Renal cortex interstitium (tissue), 15 donors: ENCODE results near the gene RABAC1. TPM values are rescaled to one million over a fixed set of nuclear protein-coding genes. Genes with fewer than 3 reads are reported as not detected.

ENCODE experiments used
- DNase-seq, 11 donors: peaks; one replicate each; pipeline ENCODE4 v3.0.0-alpha.2; 2013; ENCODE audit warnings: low read depth in 9 of 11, low spot score in 4 of 11; ENCODE audit errors: extremely low read depth in 1 of 11
- long read RNA-seq, 16 experiments: transcript quantifications; one replicate each; lab custom pipeline, GENCODE V29; 2026
- polyA plus RNA-seq, 3 donors: library from polyadenylated mRNA; unstranded; fragments of 120-200 nt; gene quantifications; one replicate each; pipeline ENCODE4 v1.2.1, GENCODE V29; 2013; ENCODE audit not compliant: insufficient read length in 3 of 3

Gene RABAC1, protein sequence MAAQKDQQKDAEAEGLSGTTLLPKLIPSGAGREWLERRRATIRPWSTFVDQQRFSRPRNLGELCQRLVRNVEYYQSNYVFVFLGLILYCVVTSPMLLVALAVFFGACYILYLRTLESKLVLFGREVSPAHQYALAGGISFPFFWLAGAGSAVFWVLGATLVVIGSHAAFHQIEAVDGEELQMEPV
- polyA plus RNA-seq = 10 to 100 TPM; 47.5 to 85.4 (median 81.1) TPM
- long read RNA-seq, donor 1, transcript RABAC1-201 (5 exons, 821 nt) = major isoform, 61 of 71 reads
- long read RNA-seq, donor 1, transcript RABAC1-204 (1 exons, 662 nt) = minor isoform, 6 of 71 reads
- long read RNA-seq, donor 1, partial matches to known transcripts = 0 of 71 reads
- long read RNA-seq, donor 1, other reads (novel, unspliced or antisense) = 0 of 71 reads
- long read RNA-seq, donor 2, transcript RABAC1-201 (5 exons, 821 nt) = major isoform, 56 of 66 reads
- long read RNA-seq, donor 2, partial matches to known transcripts = 0 of 66 reads
- long read RNA-seq, donor 2, other reads (novel, unspliced or antisense) = 6 of 66 reads
- long read RNA-seq, donor 3, transcript RABAC1-201 (5 exons, 821 nt) = major isoform, 70 of 96 reads
- long read RNA-seq, donor 3, transcript RABAC1-204 (1 exons, 662 nt) = minor isoform, 7 of 96 reads
- long read RNA-seq, donor 3, partial matches to known transcripts = 7 of 96 reads
- long read RNA-seq, donor 3, other reads (novel, unspliced or antisense) = 7 of 96 reads
- long read RNA-seq, donor 4, transcript RABAC1-201 (5 exons, 821 nt) = major isoform, 51 of 59 reads
- long read RNA-seq, donor 4, partial matches to known transcripts = 0 of 59 reads
- long read RNA-seq, donor 4, other reads (novel, unspliced or antisense) = 0 of 59 reads
- long read RNA-seq, donor 5, transcript RABAC1-204 (1 exons, 662 nt) = minor isoform, 10 of 132 reads
- long read RNA-seq, donor 5, transcript RABAC1-201 (5 exons, 821 nt) = major isoform, 97 of 132 reads
- long read RNA-seq, donor 5, partial matches to known transcripts = 5 of 132 reads
- long read RNA-seq, donor 5, other reads (novel, unspliced or antisense) = 11 of 132 reads
- long read RNA-seq, donor 6, transcript RABAC1-201 (5 exons, 821 nt) = major isoform, 43 of 50 reads
- long read RNA-seq, donor 6, partial matches to known transcripts = 0 of 50 reads
- long read RNA-seq, donor 6, other reads (novel, unspliced or antisense) = 0 of 50 reads
- long read RNA-seq, donor 7, transcript RABAC1-201 (5 exons, 821 nt) = major isoform, 67 of 90 reads
- long read RNA-seq, donor 7, transcript RABAC1-204 (1 exons, 662 nt) = minor isoform, 9 of 90 reads
- long read RNA-seq, donor 7, partial matches to known transcripts = 6 of 90 reads
- long read RNA-seq, donor 7, other reads (novel, unspliced or antisense) = 6 of 90 reads
- long read RNA-seq, donor 8, transcript RABAC1-204 (1 exons, 662 nt) = minor isoform, 12 of 145 reads
- long read RNA-seq, donor 8, transcript RABAC1-201 (5 exons, 821 nt) = major isoform, 98 of 145 reads
- long read RNA-seq, donor 8, partial matches to known transcripts = 16 of 145 reads
- long read RNA-seq, donor 8, other reads (novel, unspliced or antisense) = 11 of 145 reads
- long read RNA-seq, donor 9, transcript RABAC1-201 (5 exons, 821 nt) = major isoform, 60 of 81 reads
- long read RNA-seq, donor 9, transcript RABAC1-204 (1 exons, 662 nt) = minor isoform, 8 of 81 reads
- long read RNA-seq, donor 9, partial matches to known transcripts = 5 of 81 reads
- long read RNA-seq, donor 9, other reads (novel, unspliced or antisense) = 7 of 81 reads
- long read RNA-seq, donor 10, transcript RABAC1-204 (1 exons, 662 nt) = minor isoform, 8 of 90 reads
- long read RNA-seq, donor 10, transcript RABAC1-201 (5 exons, 821 nt) = major isoform, 70 of 90 reads
- long read RNA-seq, donor 10, partial matches to known transcripts = 0 of 90 reads
- long read RNA-seq, donor 10, other reads (novel, unspliced or antisense) = 6 of 90 reads
- long read RNA-seq, donor 11, transcript RABAC1-201 (5 exons, 821 nt) = major isoform, 42 of 46 reads
- long read RNA-seq, donor 11, partial matches to known transcripts = 0 of 46 reads
- long read RNA-seq, donor 11, other reads (novel, unspliced or antisense) = 0 of 46 reads
- long read RNA-seq, donor 12, transcript RABAC1-201 (5 exons, 821 nt) = major isoform, 33 of 48 reads
- long read RNA-seq, donor 12, transcript RABAC1-204 (1 exons, 662 nt) = minor isoform, 6 of 48 reads
- long read RNA-seq, donor 12, partial matches to known transcripts = 0 of 48 reads
- long read RNA-seq, donor 12, other reads (novel, unspliced or antisense) = 5 of 48 reads
- long read RNA-seq, donor 13, transcript RABAC1-201 (5 exons, 821 nt) = major isoform, 135 of 185 reads
- long read RNA-seq, donor 13, transcript RABAC1-204 (1 exons, 662 nt) = minor isoform, 7 of 185 reads
- long read RNA-seq, donor 13, partial matches to known transcripts = 25 of 185 reads
- long read RNA-seq, donor 13, other reads (novel, unspliced or antisense) = 9 of 185 reads
- long read RNA-seq, donor 14, transcript RABAC1-201 (5 exons, 821 nt) = major isoform, 62 of 72 reads
- long read RNA-seq, donor 14, partial matches to known transcripts = 0 of 72 reads
- long read RNA-seq, donor 14, other reads (novel, unspliced or antisense) = 0 of 72 reads
- long read RNA-seq, donor 15, transcript RABAC1-201 (5 exons, 821 nt) = major isoform, 16 of 20 reads
- long read RNA-seq, donor 15, partial matches to known transcripts = 0 of 20 reads
- long read RNA-seq, donor 15, other reads (novel, unspliced or antisense) = 0 of 20 reads
- long read RNA-seq, donor 16, transcript RABAC1-201 (5 exons, 821 nt) = major isoform, 139 of 161 reads
- long read RNA-seq, donor 16, transcript RABAC1-204 (1 exons, 662 nt) = minor isoform, 7 of 161 reads
- long read RNA-seq, donor 16, partial matches to known transcripts = 0 of 161 reads
- long read RNA-seq, donor 16, other reads (novel, unspliced or antisense) = 13 of 161 reads

DNA sequence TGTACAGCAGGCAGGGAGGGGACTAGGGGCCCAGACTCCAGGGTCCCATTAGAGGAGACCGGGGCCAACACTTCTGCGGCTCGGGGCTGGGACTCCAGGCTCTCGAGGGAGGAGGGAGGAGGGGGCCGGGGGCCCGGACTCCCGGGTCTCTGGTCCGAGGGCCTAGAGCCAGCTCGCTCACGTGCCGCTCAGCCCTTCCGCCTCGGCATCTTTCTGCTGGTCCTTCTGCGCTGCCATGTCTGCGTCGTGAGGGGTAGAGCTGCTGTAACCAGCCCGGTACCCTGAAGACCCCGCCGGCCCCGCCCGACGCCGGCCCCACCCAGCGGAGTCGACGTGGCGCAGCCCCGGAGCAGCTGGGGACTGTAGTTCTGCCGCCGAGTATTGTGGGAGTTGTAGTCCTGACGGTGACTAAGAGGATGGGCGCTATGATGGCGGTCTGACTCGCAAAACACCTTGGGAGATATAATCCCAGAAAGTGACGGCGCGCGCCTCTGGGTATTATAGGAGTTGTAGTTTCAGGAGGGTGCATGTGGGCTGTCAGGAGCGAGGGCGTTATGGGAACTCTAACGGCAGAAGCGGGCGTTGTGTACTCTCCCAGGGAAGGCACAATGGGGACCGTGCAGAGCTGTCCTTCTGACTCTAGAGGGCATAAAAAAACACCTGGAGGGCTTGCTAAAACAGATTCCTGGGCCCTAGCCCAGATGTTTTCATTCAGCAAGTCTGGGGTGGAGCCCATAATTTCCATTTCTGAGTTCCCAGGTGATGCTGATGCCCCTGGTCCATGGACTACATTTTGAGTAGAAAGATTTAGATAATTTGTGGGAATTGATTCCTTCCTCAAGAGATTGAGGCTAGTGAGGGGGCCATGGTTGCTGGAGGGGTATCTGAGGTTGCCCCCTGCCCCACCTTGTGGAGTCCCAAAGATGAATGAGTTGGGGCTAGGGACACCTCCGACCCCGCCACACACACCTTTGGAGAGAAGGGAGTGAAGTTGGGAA is at the start of gene RABAC1:
Gene RABAC1 (minus strand): TSS at position 266 of the 998 bp plus-strand sequence. CDS start 29 bp downstream, at position 237.
- peak in 10 of 11 donors; percentile 69 to 92 (median 88) for DNase-seq

DNA sequence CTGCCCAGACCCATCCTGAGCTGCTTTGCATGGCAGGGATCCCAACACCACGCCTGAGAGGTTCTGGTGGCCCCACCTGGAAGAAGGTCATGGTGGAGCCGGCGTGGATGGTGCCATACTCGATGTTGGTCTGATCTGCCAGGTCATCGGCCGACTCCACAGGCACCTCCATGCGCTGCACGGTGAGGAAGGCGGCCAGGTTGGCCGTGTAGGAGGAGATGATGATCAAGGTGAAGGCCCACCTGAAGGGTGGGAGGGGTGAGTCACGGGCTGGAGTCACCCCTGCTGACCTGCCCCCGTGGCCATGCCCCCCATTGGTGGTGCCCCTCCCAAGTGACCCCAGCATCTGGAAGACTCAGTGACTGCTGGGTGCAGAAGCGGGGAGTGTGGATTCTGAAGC is 47.4 kb upstream of the RABAC1 start:
- DNase-seq = no peak

DNA sequence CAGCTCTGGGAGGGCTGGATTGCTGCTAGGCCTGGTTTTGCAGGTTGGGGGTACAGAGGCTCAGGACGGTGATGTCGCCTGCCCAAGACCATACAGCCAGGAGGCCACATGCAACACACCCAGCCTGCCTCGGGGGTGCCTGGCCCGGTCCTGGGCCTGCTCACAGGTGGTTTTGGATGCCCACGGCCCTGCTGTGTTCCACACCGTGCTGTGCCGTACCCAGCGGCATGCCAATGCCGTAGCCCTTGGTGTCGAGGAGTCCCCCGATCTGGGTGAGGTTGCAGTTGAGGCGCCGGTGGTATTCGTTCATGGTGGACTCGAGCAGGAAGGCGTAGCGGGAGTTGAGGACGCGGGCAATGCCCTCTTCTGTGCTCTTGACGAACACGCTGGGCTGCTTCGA is 46.4 kb upstream of the RABAC1 start:
- DNase-seq = no peak

DNA sequence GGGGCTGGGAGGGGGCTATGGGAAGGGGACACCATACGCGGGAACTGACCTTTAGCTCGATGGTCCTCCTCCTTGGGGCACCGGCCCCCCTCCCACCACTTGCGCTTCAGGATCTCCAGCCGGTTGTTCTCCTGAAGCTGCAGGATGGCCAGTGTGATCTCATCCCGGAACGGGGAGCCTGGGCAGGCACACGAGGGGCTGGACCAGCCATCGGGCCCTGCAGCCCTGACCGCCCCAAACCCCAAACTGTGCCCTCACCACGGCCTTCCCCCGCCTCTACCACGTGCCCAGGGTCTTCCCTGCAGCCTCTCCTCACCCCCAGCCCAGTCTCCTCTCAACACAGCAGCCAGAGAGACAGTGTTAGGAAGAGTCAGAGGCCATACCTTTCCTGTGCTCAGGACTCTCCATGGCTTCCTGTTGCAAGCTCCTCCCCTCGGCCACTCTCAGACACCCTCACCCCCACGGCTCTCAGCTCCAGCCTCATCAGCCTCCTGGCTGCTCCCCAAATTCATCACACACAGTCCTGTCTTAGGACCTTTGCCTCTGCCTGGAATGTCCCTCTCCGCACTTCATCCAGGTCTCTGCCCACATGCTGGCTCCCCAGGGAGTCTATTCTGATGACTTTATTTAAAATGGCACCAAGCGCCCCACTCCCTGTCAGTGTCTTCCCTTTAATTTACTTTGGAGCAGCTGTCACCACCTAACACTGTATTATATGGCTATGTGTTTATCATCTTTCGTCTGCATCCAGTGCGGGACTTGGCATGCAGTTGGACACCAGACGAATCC is 44.6 kb upstream of the RABAC1 start:
- no peak for DNase-seq

DNA sequence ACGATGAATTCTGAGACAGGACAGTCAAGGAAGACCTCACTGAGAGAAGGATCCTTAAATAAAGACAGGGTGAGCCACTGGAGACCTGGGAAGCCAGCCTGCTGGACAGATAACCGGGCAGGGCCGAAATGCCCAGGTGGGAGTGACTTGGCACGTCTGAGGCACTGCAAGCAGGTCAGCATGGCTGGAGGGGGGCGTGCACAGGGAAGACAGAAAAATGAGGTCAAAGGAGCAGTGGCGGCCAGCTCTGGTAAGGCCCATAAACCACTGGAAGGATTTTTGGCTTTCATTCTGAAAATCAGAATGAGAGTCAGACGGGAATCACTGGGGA is 40.7 kb upstream of the RABAC1 start:
- DNase-seq = no peak

DNA sequence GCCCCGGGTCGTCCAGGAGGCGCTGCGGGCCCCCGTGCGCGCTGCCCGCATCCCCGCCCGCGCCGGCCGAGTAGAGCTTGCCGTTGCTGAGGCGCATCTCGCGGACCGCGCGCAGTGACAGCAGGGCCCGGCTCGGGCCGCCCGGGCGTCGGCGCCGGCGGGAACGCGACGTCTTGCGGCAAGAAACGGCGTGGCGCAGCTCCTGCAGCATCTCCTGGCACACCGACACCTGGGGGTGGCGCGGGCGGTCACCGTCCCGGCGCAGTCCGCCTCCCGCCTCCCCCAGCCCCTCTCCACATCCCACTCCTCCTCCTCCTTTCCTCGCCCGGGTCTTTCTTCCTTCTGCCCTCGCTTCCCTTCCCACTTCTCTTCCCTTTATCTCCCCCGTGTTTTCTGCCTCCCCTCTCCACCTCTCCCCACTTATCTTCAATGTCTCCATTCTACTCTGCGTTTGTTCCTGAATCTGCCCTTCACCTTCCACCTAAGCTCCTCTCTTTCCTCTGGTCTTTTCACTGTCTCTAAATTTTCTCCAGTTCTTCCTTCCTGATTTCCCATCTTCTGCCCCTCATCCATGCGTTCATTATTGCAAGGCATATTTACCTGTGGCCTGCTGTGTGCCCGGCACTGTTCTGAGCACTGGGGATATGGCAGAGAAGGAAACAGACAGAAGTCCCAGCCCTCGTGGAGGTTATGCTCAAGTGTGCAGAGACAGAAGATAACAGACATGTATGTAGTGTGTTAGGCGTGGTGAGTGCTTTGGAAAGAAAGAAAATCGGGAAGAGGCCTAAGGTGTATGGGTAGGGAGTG is 40.2 kb upstream of the RABAC1 start:
- no peak for DNase-seq

DNA sequence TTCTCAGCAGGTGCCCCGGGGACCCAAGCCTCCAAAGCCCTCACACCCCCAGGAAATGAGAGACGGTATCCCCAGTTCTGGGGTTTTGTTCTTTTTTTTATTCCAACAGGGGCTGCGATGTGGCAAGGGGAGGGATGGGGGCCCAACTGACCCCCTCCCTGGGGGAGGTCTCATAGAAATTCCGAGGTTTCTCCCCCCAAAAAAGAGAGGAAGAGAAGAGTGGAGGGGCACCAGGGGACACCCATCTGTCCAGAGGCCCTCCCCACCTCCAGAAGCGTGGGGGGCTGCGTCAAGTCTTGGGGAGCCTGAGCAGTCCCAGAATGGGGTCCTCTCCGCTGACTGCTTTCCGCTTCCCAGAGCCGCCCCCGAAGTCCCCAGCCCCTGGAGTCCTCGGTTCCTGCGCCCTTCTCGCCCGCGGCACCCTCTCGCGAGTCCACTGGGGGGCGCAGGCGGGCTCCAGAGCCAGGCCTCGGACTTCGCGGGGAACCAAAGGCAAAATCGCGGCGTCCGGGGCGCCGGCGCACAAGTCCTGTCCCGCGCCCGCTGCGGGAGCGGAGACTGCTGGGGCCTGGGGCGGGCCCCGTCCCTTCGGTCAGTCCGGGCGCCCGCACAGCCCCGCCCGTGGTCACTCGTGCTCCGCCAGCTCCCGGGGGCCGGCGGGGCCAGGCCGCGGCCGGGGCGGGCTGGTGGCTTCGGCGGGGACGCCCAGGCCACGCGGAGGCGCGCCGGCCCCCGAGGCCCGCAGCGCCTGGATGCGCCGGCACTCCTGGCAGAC is 39.3 kb upstream of the RABAC1 start:
- peak in 3 of 11 donors; percentile 23 to 28 (median 25) for DNase-seq

DNA sequence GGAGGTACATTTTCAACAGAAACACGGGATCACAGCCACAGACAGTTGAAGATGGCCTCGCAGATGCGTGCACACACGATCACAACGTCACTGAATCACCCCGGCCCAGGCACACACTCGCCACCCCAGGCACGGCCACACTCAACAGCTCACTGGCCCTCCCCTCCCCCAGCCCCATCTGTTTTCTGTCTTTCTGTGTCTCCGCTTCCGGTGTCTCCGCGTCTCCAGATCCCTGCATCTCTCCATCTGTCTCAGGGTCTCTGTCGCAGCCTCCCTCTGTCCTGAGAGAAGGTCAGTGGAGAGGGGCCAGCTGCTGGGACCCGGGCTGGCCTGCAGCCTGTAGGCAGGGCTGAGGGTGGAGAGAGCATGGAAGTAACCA is 38.7 kb upstream of the RABAC1 start:
- DNase-seq = no peak

DNA sequence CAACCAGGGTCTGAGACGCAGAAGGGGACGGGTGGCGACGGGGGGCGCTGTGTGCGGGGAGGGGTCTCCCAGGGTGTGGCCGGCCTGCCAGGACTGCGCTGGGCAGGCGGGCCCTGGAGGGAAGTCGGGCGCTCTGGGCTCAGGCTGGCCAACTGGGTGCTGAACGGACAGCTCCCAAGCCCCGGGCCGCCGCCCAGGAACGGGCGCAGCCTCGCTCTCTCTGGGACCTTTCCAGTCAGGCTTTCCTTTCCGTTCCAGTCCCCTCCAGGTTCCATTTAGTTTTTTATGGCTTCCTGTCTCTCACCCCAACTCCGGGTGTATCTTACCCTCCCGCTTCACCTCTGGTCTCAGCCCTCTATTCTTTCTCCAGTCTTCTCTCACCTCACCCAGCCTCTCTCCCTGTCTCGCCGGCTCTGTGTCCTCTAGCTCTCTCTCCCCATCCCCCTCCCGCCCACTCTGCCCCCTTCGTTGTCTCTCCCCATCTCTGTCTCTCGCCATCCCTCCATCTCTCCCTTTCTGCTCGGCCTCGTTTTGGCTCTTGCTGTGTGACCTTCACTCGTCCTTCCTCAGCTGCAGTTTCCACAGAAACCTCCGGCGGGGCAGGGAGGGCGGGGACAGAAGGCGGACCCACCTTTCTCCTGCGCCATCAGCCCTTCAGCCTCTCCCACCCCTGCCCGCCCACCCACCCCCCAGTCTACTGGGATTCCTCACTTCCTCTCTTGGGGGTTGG is 38.2 kb upstream of the RABAC1 start:
- peak in 10 of 11 donors; percentile 15 to 59 (median 38) for DNase-seq

DNA sequence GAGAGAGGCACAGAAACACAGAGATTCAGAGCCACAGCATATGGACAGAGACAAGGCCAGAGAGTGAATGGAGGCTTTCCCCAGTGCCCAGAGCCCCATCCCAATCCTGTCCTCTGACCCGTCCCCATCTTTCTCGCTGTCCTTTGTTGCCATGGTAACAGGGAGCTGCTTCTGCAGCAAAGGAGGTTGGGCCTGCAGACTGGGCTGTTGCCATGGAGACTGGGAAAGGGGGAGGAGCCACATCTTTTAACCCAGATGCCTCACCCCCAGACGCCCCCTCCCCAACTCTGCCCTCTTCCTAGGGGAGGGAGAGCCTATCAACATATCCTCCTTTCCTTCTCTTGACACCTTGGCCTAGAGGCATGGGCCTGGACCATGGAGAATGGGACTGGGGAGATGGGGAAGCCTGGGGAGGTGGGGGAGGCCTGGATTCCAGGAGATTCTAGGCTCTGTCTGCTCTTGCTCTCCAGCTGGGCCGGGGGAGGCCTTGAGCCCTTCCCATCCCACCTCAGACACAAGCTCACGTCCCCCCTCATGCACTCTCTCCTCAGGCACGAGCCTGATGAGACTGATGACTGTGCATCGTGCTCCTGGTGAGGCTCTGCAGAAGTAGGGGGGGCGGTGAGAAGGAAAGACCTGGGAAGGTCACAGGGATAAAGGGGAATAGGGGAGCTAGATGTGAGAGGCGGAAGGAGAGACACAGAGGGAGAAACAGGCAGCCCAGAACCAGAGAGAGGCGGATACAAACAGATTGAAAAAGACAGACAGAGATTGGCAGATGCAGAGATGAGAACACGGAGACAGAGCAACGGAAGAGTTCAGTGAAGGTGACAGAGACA is 37.1 kb upstream of the RABAC1 start:
- DNase-seq = no peak
